GM12878 (cell line): ENCODE results near the gene ANO6.

Source experiments
- BHLHE40 ChIP-seq, 2 experiments: fragments of 450-650 bp in 1 of 2; IDR thresholded peaks; 2 replicates each; pipeline ENCODE4 v1.6.1; 2011 to 2017; ENCODE audit warnings: low read depth in 2 of 2, borderline replicate concordance in 1 of 2, improper control_type of control experiment in 1 of 2, low read length in 1 of 2, mild to moderate bottlenecking in 1 of 2
- CEBPB ChIP-seq, 2 experiments: fragments of 150-350 bp in 1 of 2; IDR thresholded peaks; 2 replicates each; pipeline ENCODE4 v1.6.1; 2012 to 2014; ENCODE audit warnings: low read depth in 2 of 2, low read length in 2 of 2, borderline replicate concordance in 1 of 2, inconsistent platforms in 1 of 2
- EZH2 ChIP-seq: IDR thresholded peaks from 2 replicates; pipeline ENCODE4 v1.6.1; 2012; ENCODE audit warnings: low read depth, mild to moderate bottlenecking, control low read depth, inconsistent platforms, low read length, borderline replicate concordance; ENCODE audit not compliant: control insufficient read depth
- HCFC1 ChIP-seq: fragments of 150-350 bp; IDR thresholded peaks from 2 replicates; pipeline ENCODE4 v1.6.1; 2014; ENCODE audit warnings: low read length
- KDM1A ChIP-seq: fragments of 200-600 bp; sonication (generic); IDR thresholded peaks from 2 replicates; pipeline ENCODE4 v1.6.1; 2016; ENCODE audit warnings: borderline replicate concordance
- POLR2A ChIP-seq: IDR thresholded peaks from 2 replicates; pipeline ENCODE4 v1.6.1; 2011; ENCODE audit warnings: low read depth, mild to moderate bottlenecking, low read length
- TCF12 ChIP-seq: IDR thresholded peaks from 2 replicates; pipeline ENCODE4 v1.6.1; 2011; ENCODE audit warnings: low read depth, mild to moderate bottlenecking, low read length
- ZBED1 ChIP-seq: IDR thresholded peaks from 2 replicates; pipeline ENCODE4 v1.6.1; 2016; ENCODE audit warnings: borderline replicate concordance
- TF ChIP-seq, protein P1 (sequence below), 3 experiments: IDR thresholded peaks in 2 of 3; conservative IDR thresholded peaks in 1 of 3; 2 replicates each; pipeline ENCODE4 v1.5.1; 2011; ENCODE audit warnings: low read depth in 3 of 3, low read length in 3 of 3, mild to moderate bottlenecking in 3 of 3, control low read depth in 2 of 3, moderate library complexity in 2 of 3, inconsistent platforms in 1 of 3, mixed read lengths in 1 of 3; ENCODE audit not compliant: control insufficient read depth in 2 of 3, insufficient read depth in 1 of 3; ENCODE audit errors: extremely low read depth in 1 of 3
- TF ChIP-seq, protein P2 (sequence below): fragments of 450-650 bp; IDR thresholded peaks from 2 replicates; pipeline ENCODE4 v1.6.1; 2014; ENCODE audit warnings: mild to moderate bottlenecking

DNA sequence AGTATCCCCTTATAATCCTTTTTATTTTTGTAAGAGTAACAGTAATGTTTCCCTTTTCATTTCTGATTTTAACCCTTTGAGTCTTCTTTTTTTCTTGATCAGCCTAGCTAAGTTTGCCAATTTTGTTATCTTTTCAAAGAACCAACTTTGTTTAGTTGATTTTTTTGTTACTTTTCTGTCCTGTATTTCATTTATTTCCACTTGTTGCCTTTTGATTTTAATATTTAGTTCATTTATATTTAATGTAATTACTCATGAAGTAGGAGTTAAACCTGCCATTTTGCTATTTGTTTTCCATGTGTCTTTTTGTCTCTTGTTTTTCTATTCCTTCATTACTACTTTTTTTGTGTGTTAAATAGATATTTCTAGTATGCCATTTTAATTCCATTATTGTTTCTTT, 146.4 kb downstream of the ANO6 start:
- TF ChIP-seq, protein P1, sequence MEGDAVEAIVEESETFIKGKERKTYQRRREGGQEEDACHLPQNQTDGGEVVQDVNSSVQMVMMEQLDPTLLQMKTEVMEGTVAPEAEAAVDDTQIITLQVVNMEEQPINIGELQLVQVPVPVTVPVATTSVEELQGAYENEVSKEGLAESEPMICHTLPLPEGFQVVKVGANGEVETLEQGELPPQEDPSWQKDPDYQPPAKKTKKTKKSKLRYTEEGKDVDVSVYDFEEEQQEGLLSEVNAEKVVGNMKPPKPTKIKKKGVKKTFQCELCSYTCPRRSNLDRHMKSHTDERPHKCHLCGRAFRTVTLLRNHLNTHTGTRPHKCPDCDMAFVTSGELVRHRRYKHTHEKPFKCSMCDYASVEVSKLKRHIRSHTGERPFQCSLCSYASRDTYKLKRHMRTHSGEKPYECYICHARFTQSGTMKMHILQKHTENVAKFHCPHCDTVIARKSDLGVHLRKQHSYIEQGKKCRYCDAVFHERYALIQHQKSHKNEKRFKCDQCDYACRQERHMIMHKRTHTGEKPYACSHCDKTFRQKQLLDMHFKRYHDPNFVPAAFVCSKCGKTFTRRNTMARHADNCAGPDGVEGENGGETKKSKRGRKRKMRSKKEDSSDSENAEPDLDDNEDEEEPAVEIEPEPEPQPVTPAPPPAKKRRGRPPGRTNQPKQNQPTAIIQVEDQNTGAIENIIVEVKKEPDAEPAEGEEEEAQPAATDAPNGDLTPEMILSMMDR (IDR thresholded peaks at IDR 0.05 in 2 of 3, conservative IDR thresholded peaks at IDR 0.05 in 1 of 3; ENCODE audit: control insufficient read depth in 2 of 3, extremely low read depth in 1 of 3, insufficient read depth in 1 of 3, low read depth in 3 of 3, low read length in 3 of 3) = no peak
- TF ChIP-seq ZBED1 (no peak), BHLHE40 (IDR thresholded peaks at IDR 0.05; ENCODE audit: borderline replicate concordance in 1 of 2, low read depth in 2 of 2, low read length in 1 of 2) (no peak), TCF12 (no peak), CEBPB (IDR thresholded peaks at IDR 0.05; ENCODE audit: borderline replicate concordance in 1 of 2, low read depth in 2 of 2, low read length in 2 of 2) (no peak), KDM1A (no peak), HCFC1 (no peak), EZH2 (no peak), POLR2A (no peak)
- TF ChIP-seq, protein P2, sequence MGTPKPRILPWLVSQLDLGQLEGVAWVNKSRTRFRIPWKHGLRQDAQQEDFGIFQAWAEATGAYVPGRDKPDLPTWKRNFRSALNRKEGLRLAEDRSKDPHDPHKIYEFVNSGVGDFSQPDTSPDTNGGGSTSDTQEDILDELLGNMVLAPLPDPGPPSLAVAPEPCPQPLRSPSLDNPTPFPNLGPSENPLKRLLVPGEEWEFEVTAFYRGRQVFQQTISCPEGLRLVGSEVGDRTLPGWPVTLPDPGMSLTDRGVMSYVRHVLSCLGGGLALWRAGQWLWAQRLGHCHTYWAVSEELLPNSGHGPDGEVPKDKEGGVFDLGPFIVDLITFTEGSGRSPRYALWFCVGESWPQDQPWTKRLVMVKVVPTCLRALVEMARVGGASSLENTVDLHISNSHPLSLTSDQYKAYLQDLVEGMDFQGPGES = no peak
